Thymus (tissue), 11 donors: ENCODE data around the gene MTAP. TPM values are rescaled to one million over a fixed set of nuclear protein-coding genes. Genes with fewer than 3 reads are reported as not detected.

Experiments
- DNase-seq, 9 donors: peaks; one replicate each; pipeline ENCODE4 v3.0.0-alpha.2; 2013; ENCODE audit warnings: low spot score in 9 of 9, low read depth in 6 of 9, missing footprints in 1 of 9
- H3K27ac ChIP-seq, 2 donors: one replicate each; pipeline ENCODE4 v1.5.1; 2013; ENCODE audit warnings: control low read depth in 1 of 2, low read depth in 1 of 2, low read length in 1 of 2, mild to moderate bottlenecking in 1 of 2, moderate library complexity in 1 of 2
- H3K27me3 ChIP-seq, 2 donors: one replicate each; pipeline ENCODE4 v1.5.1; 2013; ENCODE audit warnings: low read length in 1 of 2; ENCODE audit not compliant: control insufficient read depth in 2 of 2, insufficient read depth in 1 of 2
- H3K36me3 ChIP-seq, 2 donors: one replicate each; pipeline ENCODE4 v1.5.1; 2013; ENCODE audit warnings: low read length in 1 of 2, mild to moderate bottlenecking in 1 of 2, moderate library complexity in 1 of 2; ENCODE audit not compliant: control insufficient read depth in 2 of 2, insufficient read depth in 2 of 2
- H3K4me1 ChIP-seq, 2 donors: one replicate each; pipeline ENCODE4 v1.5.1; 2013; ENCODE audit warnings: low read length in 2 of 2; ENCODE audit not compliant: control insufficient read depth in 2 of 2, insufficient read depth in 2 of 2
- H3K4me3 ChIP-seq, 2 donors: one replicate each; pipeline ENCODE4 v1.5.1; 2013; ENCODE audit warnings: low read length in 2 of 2, control low read depth in 1 of 2, mild to moderate bottlenecking in 1 of 2
- H3K9me3 ChIP-seq, 2 donors: one replicate each; pipeline ENCODE4 v1.5.1; 2013; ENCODE audit warnings: low read length in 1 of 2, mild to moderate bottlenecking in 1 of 2; ENCODE audit not compliant: control insufficient read depth in 2 of 2, insufficient read depth in 1 of 2
- WGBS: extraction: QIAGEN DNeasy Blood & Tissue Kit; methylation state at CpG from one replicate; pipeline ENCODE4 v1.1.7; 2013; 5-methylcytosine and 5-hydroxymethylcytosine counted together
- polyA plus RNA-seq: library from polyadenylated mRNA; stranded (reverse); fragments of 200-250 nt; gene quantifications from one replicate; pipeline ENCODE4 v1.2.3, GENCODE V29; 2013
- total RNA-seq: library from RNA; stranded (reverse); fragments of 120-200 nt; gene quantifications from one replicate; pipeline ENCODE4 v1.2.4, GENCODE V29; 2013
- donor health status: healthy.

MTAP gene
- total and polyA plus RNA-seq, 2 donors, result 12.4 to 20.8 TPM

DNA sequence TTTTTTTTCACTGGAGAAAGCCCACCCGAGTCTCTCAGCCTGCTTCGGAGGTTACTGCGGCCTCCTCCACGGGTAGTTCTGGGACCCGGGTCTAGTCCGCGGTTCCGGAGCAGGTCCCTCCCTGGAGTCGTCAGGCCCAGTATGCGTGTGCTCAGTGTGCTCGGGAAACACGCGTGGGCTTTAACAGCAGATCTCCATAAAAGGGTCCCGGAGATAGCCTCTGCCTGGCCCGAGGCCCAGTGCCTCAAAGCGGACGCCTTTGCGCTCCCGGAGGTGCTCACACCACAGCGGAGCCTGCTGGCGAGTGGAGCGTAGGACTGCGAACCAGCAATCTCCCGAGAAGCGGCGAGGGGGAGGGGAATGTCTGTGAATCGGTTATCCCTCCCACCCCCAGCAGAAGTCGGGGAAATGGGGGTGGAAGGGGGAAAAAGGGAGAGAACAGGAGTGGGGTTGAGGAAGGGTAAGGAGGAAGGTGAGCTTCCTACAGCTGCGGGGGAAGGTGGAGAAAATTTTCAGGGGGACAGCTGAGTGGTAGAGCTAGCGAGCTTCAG is 163.0 kb downstream of the MTAP start:
- 3% methylated on average over 30 of the region's 30 CpGs for WGBS
- Histone ChIP-seq H3K27me3 (peaks cover 58 to 84% of the 10 kb centered on the region in 2 donors), H3K27ac (no peak overlapping the region), H3K4me3 (peak overlapping the region in 1 of 2 donors; percentile 30), H3K9me3 (peaks cover 10 to 23% of the 10 kb centered on the region in 2 donors), H3K36me3 (no peaks in the 10 kb centered on the region), H3K4me1 (peaks cover 6 to 20% of the 10 kb centered on the region in 2 donors)
- DNase-seq, result peak in 1 of 9 donors; percentile 41

- peaks cover 66 to 88% of the 10 kb centered on the region in 2 donors for H3K27me3 ChIP-seq
- no peak overlapping the region for H3K27ac ChIP-seq
- no peak overlapping the region for H3K4me3 ChIP-seq
- peaks cover 10 to 26% of the 10 kb centered on the region in 2 donors for H3K9me3 ChIP-seq
- WGBS, result 22% methylated on average over 15 of the region's 15 CpGs
- H3K36me3 ChIP-seq, result no peaks in the 10 kb centered on the region
- H3K4me1 ChIP-seq, result peaks cover 6 to 20% of the 10 kb centered on the region in 2 donors
- DNase-seq, result no peak
These were observed 163.9 kb downstream of the MTAP start for GRCh38 chr9:21966140-21966851.

- Histone ChIP-seq H3K27me3 (peaks cover 66 to 97% of the 10 kb centered on the region in 2 donors), H3K9me3 (peaks cover 10 to 26% of the 10 kb centered on the region in 2 donors), H3K27ac (no peak overlapping the region), H3K4me3 (no peak overlapping the region), H3K4me1 (peaks cover 6 to 20% of the 10 kb centered on the region in 2 donors), H3K36me3 (no peaks in the 10 kb centered on the region)
- DNase-seq, result no peak
- WGBS, result 8% methylated on average over 19 of the region's 19 CpGs
These were observed 164.7 kb downstream of the MTAP start for GRCh38 chr9:21967169-21967568.

DNA sequence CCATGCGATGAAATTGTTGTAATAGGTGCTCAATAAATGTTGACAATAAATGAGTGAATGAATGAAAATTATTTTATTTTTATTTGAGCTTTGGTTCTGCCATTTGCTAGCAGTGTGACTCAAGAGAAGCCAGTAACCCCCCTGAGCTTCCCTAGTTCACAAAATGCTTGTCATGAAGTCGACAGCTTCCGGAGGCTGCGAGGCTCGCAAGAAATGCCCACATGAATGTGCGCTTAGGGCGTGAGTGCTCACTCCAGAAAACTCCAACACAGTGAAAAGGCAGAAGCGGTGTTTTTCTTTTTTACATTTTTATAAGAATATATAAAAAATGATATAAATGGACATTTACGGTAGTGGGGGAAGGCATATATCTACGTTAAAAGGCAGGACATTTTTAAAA is 165.3 kb downstream of the MTAP start:
- H3K27ac ChIP-seq, result no peak overlapping the region
- no peak overlapping the region for H3K4me3 ChIP-seq
- DNase-seq, result peak in 1 of 9 donors; percentile 38
- H3K4me1 ChIP-seq, result peaks cover 6 to 20% of the 10 kb centered on the region in 2 donors
- peaks cover 66 to 100% of the 10 kb centered on the region in 2 donors for H3K27me3 ChIP-seq
- WGBS, result 17% methylated on average over 10 of the region's 10 CpGs
- peaks cover 10 to 26% of the 10 kb centered on the region in 2 donors for H3K9me3 ChIP-seq
- no peaks in the 10 kb centered on the region for H3K36me3 ChIP-seq

DNA sequence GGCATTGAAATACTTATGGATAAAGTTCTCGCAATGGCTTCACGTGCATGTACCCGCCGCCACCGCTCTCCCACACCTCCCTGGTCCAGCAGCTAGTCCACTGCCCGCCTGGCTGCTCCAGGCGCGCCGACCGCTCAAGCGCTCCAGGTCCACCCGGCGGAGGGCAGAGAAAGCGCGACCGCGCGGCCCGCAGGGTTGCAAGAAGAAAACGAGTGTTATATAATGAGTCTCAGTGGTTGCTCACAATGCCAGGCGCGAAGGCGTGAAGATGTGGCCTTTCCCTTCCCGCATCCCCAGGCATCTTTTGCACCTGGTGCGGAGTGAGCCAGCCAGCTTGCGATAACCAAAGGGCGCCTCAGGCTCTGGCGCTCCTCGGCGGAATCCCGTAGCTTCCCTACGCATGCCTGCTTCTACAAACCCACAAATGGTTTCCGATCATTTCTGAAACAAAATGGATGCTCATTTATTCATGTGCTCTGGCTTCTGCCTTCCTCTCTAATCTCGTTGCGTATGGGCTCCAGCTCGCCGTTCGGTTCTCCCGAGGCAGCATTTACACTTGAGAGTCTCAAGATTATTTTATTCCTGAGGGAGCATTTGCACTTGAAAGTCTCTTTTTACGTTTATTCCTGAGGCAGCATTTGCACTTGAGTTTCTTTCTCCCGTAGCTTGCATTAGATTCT is 166.0 kb downstream of the MTAP start:
- 9% methylated on average over 41 of the region's 41 CpGs for WGBS

DNA sequence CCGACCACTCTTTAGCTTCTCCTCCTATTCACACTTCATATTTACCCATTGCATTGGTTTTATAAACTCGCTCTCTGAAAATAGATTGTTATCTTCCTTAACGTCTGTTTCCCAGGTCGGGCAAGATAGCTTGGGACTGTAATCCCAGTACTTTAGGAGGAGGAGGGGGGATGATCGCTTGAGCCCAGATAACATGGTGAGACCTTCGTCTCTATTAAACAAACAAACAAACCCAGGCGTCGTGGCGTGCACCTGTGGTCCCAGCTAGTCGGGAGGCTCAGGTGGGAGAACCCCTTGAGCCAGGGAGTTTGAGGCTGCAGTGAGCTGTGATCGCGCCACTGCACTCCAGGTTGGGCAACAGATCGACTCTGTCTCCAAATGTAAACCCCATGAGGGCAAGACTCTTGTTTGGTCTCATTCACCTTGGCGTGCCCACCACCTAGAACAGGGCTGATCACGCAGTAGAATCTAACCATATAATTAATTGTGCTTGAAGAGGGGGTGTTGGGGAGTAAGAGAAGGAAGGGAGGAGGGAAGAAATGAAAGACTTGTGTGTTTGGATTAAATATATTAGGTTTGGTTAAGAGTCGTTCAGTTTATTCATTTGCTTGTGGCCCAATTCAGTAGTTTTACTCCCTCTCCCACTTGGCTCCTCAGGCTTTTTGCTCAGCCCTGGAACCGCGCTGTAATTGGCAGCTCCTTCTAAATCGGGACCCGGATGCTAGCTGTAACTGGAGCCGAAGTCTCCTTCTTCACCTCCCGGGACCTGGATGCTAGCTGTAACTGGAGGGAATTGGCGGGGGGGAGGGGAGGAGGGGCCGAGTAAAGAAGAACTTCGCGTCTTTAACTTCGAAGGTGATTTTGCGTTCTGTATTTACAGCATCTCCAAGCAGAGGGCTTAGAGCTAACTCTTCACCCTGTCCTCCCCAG is 166.8 kb downstream of the MTAP start:
- peaks cover 10 to 26% of the 10 kb centered on the region in 2 donors for H3K9me3 ChIP-seq
- WGBS, result 11% methylated on average over 28 of the region's 28 CpGs
- no peaks in the 10 kb centered on the region for H3K36me3 ChIP-seq
- H3K27me3 ChIP-seq, result peaks cover 66 to 100% of the 10 kb centered on the region in 2 donors
- peak in 1 of 9 donors; percentile 7 for DNase-seq
- no peak overlapping the region for H3K4me3 ChIP-seq
- no peak overlapping the region for H3K27ac ChIP-seq
- peaks cover 6 to 21% of the 10 kb centered on the region in 2 donors for H3K4me1 ChIP-seq

More for the DNA sequence above, 166.0 kb downstream of the MTAP start:
- no peaks in the 10 kb centered on the region for H3K36me3 ChIP-seq
- peaks cover 6 to 20% of the 10 kb centered on the region in 2 donors for H3K4me1 ChIP-seq
- H3K27ac ChIP-seq, result no peak overlapping the region
- DNase-seq, result peak in 1 of 9 donors; percentile 23
- H3K9me3 ChIP-seq, result peaks cover 10 to 26% of the 10 kb centered on the region in 2 donors
- no peak overlapping the region for H3K4me3 ChIP-seq
- H3K27me3 ChIP-seq, result peaks cover 66 to 100% of the 10 kb centered on the region in 2 donors

DNA sequence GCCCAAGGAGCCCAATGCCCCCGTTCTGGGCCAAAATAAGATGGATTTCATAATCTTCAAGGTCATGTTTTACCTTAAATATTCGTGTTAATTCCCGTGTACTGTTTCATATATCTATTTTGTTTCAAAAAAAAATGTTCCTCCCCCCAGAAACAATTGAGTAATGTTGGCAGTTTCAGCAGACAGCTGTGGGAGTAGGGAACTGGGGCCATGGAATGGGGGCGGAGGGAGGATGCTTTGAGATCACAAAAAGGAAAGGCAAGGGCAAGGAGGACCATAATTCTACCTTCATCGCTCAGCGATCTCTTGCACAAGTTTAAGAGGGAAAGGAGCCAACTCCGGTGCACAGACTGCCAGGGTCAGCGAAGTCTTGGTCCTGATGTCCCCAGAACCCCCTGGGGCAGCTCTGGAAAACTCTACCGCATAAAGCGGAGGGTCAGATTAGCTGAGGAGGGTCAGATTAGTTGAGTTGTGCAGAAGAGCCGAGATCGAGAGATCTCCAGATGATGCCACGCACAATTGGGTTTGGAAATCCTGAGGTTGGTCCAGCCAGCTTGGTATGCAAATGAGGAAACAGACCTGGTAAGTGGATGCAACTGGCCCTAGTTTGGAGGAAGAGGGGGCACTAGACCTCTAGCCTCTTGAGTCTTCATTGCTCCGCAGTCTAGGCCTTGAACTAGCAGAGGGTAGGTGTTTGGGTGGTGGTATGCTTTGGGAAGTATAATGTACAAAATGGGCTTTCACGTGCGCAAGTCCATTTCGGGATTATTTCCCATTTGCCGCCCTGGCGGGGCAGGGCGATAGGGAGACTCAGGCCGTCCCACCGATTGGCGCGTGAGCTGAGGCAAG is 167.7 kb downstream of the MTAP start:
- Histone ChIP-seq H3K27me3 (peaks cover 71 to 100% of the 10 kb centered on the region in 2 donors), H3K27ac (no peak overlapping the region), H3K36me3 (no peaks in the 10 kb centered on the region), H3K4me3 (no peak overlapping the region), H3K4me1 (peaks cover 3 to 24% of the 10 kb centered on the region in 2 donors), H3K9me3 (peaks cover 6 to 21% of the 10 kb centered on the region in 2 donors)
- 17% methylated on average over 24 of the region's 24 CpGs for WGBS
- DNase-seq, result no peak
